ENCODE data around the gene AFMID. TPM values are rescaled to one million over a fixed set of nuclear protein-coding genes. Genes with fewer than 3 reads are reported as not detected.

Gene AFMID
- total and polyA plus RNA-seq, 2 of the 13 experiments (the other 11 are each of a cell fraction or from before 2014, with no cell fraction given) = 249 to 270 TPM

DNA sequence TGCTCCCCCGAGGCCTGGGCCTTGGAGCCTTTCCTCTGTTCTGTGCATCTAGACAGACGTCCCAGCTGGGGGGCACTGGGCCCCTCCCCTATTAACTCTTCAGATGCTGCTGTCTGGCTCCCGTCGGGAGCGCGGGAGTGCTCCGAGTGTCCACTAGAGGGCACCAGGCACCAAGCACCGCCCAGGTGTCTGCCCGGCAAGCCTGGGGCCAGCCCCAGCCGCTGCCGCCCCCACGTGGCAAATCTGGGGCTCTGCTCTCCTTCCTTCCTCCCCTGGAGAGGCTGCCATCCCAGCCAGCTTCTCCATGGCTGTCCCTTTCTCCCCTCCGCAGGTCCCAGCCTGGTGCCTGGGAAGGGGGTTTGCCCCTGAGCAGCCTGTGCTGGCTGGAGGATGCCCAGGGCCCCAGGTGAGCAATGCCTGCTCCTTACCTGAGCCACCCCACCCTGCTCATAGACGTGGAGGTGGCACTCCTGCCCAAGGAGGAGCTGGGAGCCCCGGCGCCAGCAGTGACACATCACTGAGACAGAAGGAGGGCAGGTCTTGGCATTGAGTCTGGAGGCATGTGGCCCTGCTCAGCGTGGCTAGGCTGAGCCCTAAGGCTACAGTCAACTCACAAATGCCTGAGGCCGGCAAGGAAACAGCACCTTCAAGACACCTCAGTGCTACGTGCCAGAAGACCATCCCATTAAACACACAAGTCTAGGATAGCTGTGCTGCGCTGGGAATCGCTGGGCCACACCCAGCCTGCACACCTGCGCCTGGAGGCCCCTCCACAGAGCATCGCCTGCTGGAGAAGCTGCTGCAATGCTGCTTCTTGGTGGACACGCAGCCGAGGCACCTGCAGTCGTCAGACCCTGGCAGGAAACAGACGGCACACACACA is 64.0 kb downstream of the AFMID start (continued):
- TF ChIP-seq PHF8 (CRISPR knock-in tag; IDR thresholded peaks at IDR 0.05) (peak; percentile 37), GATAD2A (CRISPR knock-in tag; IDR thresholded peaks at IDR 0.05) (peak; percentile 81), CREB1 (IDR thresholded peaks at IDR 0.05) (no peak), CREB1 (CRISPR knock-in tag; IDR thresholded peaks at IDR 0.05) (no peak), ZNF777 (CRISPR knock-in tag; IDR thresholded peaks at IDR 0.05) (peak; percentile 35; the same call in 1 of the 2 replicates), SSRP1 (CRISPR knock-in tag; IDR thresholded peaks at IDR 0.05) (peak; percentile 58; the same call in 1 of the 2 replicates), U2AF1 (optimal IDR thresholded peaks at IDR 0.05; ENCODE audit: low read depth, low read length) (peak; percentile 85), ZNF451 (CRISPR knock-in tag; IDR thresholded peaks at IDR 0.05) (0 out of 2 replicates have a peak, but pooled peaks have one; percentile 72), NCOA2 (CRISPR knock-in tag; IDR thresholded peaks at IDR 0.05) (peak; percentile 40), TOPORS (CRISPR knock-in tag; IDR thresholded peaks at IDR 0.05) (no peak), FOXP1 (IDR thresholded peaks at IDR 0.05) (no peak), FOXP1 (CRISPR knock-in tag; IDR thresholded peaks at IDR 0.05) (0 out of 2 replicates have a peak, but pooled peaks have one; percentile 16), GATAD1 (CRISPR knock-in tag; IDR thresholded peaks at IDR 0.05) (peak; percentile 72), RNF2 (conservative IDR thresholded peaks at IDR 0.05; ENCODE audit: low read depth) (no peak), FOXO1 (CRISPR knock-in tag; IDR thresholded peaks at IDR 0.05) (peak; percentile 62), MEIS1 (CRISPR knock-in tag; IDR thresholded peaks at IDR 0.05; ENCODE audit: borderline replicate concordance) (no peak)
- TF ChIP-seq, protein P1, sequence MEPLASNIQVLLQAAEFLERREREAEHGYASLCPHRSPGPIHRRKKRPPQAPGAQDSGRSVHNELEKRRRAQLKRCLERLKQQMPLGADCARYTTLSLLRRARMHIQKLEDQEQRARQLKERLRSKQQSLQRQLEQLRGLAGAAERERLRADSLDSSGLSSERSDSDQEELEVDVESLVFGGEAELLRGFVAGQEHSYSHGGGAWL (CRISPR knock-in tag; IDR thresholded peaks at IDR 0.05) = peak; percentile 62; the same call in 1 of the 2 replicates
- TF ChIP-seq, protein P2, sequence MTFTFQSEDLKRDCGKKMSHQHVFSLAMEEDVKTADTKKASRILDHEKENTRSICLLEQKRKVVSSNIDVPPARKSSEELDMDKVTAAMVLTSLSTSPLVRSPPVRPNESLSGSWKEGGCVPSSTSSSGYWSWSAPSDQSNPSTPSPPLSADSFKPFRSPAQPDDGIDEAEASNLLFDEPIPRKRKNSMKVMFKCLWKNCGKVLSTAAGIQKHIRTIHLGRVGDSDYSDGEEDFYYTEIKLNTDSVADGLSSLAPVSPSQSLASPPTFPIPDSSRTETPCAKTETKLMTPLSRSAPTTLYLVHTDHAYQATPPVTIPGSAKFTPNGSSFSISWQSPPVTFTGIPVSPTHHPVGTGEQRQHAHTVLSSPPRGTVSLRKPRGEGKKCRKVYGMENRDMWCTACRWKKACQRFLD (CRISPR knock-in tag; IDR thresholded peaks at IDR 0.05; ENCODE audit: borderline replicate concordance) = 0 out of 2 replicates have a peak, but pooled peaks have one; percentile 43
- TF ChIP-seq, protein P3, sequence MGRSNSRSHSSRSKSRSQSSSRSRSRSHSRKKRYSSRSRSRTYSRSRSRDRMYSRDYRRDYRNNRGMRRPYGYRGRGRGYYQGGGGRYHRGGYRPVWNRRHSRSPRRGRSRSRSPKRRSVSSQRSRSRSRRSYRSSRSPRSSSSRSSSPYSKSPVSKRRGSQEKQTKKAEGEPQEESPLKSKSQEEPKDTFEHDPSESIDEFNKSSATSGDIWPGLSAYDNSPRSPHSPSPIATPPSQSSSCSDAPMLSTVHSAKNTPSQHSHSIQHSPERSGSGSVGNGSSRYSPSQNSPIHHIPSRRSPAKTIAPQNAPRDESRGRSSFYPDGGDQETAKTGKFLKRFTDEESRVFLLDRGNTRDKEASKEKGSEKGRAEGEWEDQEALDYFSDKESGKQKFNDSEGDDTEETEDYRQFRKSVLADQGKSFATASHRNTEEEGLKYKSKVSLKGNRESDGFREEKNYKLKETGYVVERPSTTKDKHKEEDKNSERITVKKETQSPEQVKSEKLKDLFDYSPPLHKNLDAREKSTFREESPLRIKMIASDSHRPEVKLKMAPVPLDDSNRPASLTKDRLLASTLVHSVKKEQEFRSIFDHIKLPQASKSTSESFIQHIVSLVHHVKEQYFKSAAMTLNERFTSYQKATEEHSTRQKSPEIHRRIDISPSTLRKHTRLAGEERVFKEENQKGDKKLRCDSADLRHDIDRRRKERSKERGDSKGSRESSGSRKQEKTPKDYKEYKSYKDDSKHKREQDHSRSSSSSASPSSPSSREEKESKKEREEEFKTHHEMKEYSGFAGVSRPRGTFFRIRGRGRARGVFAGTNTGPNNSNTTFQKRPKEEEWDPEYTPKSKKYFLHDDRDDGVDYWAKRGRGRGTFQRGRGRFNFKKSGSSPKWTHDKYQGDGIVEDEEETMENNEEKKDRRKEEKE (IDR thresholded peaks at IDR 0.05) = no peak
- TF ChIP-seq, protein P4, sequence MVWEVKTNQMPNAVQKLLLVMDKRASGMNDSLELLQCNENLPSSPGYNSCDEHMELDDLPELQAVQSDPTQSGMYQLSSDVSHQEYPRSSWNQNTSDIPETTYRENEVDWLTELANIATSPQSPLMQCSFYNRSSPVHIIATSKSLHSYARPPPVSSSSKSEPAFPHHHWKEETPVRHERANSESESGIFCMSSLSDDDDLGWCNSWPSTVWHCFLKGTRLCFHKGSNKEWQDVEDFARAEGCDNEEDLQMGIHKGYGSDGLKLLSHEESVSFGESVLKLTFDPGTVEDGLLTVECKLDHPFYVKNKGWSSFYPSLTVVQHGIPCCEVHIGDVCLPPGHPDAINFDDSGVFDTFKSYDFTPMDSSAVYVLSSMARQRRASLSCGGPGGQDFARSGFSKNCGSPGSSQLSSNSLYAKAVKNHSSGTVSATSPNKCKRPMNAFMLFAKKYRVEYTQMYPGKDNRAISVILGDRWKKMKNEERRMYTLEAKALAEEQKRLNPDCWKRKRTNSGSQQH (CRISPR knock-in tag; IDR thresholded peaks at IDR 0.05; ENCODE audit: low read depth) = no peak
- TF ChIP-seq, protein P5, sequence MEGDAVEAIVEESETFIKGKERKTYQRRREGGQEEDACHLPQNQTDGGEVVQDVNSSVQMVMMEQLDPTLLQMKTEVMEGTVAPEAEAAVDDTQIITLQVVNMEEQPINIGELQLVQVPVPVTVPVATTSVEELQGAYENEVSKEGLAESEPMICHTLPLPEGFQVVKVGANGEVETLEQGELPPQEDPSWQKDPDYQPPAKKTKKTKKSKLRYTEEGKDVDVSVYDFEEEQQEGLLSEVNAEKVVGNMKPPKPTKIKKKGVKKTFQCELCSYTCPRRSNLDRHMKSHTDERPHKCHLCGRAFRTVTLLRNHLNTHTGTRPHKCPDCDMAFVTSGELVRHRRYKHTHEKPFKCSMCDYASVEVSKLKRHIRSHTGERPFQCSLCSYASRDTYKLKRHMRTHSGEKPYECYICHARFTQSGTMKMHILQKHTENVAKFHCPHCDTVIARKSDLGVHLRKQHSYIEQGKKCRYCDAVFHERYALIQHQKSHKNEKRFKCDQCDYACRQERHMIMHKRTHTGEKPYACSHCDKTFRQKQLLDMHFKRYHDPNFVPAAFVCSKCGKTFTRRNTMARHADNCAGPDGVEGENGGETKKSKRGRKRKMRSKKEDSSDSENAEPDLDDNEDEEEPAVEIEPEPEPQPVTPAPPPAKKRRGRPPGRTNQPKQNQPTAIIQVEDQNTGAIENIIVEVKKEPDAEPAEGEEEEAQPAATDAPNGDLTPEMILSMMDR (CRISPR knock-in tag; IDR thresholded peaks at IDR 0.05) = peak; percentile 99
- TF ChIP-seq, protein P6, sequence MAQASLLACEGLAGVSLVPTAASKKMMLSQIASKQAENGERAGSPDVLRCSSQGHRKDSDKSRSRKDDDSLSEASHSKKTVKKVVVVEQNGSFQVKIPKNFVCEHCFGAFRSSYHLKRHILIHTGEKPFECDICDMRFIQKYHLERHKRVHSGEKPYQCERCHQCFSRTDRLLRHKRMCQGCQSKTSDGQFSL (CRISPR knock-in tag; IDR thresholded peaks at IDR 0.05) = no peak

Measured in HepG2 (cell line).